ENCODE results near the gene IGSF9B. TPM values are rescaled to one million over a fixed set of nuclear protein-coding genes. Genes with fewer than 3 reads are reported as not detected.

Gene IGSF9B
- total and polyA plus RNA-seq, 2 donors from 2014 or later, result 0.86 to 10.4 TPM

DNA sequence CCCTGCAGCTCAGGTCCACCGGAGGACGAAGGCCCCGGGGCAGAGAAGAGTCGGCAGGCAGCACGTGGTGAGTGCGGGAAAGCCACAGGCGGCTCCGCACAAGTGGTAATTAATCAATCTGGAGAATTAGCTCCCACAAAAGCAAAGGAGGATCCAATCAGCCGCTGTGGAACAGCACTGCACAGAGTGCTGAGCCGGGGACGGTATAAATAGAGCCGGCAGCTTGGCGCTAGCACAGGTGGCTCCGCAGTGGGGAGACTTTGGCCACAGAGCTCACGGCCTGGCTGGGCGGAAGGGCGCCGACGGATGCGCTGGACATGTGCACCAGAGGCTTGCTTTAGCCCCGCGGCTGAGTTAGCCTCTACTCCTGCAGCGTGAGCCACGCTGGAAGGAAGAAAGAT lies 48.9 kb downstream of the IGSF9B start:
- DNase-seq, result no peak
- Histone ChIP-seq H3K9ac (ENCODE audit: low read length in 3 of 3) (no peak overlapping the region), H3K36me3 (ENCODE audit: control insufficient read depth in 2 of 3, insufficient read depth in 3 of 3, low read length in 3 of 3) (no peaks in the 10 kb centered on the region)

DNA sequence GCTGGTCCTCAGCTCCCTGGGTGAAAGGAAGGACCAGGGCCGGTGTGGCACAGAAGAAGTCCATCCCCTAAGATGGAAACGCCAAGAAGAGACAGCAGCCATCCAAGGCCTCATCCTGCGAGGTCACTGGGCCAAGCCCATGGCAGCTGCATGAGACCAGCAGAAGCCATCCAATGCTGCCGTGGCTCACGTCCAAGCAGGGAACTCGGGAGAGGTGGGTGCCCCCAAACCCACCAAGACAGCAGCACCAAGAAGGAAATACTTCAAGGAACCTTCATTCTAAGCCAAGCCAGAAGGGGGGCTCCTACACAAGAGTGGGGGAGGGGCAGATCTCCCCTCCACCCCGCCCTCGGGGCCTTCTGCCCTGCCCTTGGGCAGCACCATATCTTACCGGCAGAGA lies 49.6 kb downstream of the IGSF9B start:
- H3K27ac ChIP-seq (ENCODE audit: low read depth in 2 of 2, low read length in 2 of 2), result no peak overlapping the region
- no peak overlapping the region for H3K4me3 ChIP-seq (ENCODE audit: low read length in 3 of 3)
- intact Hi-C loops (cut with DNase I), result no loop called here
- FAIRE-seq (no peak), DNase-seq (no peak)
- H3K9ac ChIP-seq (ENCODE audit: low read length in 3 of 3), result no peak overlapping the region
- H3K27me3 ChIP-seq (ENCODE audit: control insufficient read depth, insufficient read depth, low read length), result no peaks in the 10 kb centered on the region
- H3K36me3 ChIP-seq (ENCODE audit: control insufficient read depth in 2 of 3, insufficient read depth in 3 of 3, low read length in 3 of 3), result no peaks in the 10 kb centered on the region
- no peaks in the 10 kb centered on the region for H3K4me1 ChIP-seq (ENCODE audit: control insufficient read depth in 2 of 3, insufficient read depth in 2 of 3, low read depth in 1 of 3, low read length in 3 of 3)
- TF ChIP-seq, protein P1, sequence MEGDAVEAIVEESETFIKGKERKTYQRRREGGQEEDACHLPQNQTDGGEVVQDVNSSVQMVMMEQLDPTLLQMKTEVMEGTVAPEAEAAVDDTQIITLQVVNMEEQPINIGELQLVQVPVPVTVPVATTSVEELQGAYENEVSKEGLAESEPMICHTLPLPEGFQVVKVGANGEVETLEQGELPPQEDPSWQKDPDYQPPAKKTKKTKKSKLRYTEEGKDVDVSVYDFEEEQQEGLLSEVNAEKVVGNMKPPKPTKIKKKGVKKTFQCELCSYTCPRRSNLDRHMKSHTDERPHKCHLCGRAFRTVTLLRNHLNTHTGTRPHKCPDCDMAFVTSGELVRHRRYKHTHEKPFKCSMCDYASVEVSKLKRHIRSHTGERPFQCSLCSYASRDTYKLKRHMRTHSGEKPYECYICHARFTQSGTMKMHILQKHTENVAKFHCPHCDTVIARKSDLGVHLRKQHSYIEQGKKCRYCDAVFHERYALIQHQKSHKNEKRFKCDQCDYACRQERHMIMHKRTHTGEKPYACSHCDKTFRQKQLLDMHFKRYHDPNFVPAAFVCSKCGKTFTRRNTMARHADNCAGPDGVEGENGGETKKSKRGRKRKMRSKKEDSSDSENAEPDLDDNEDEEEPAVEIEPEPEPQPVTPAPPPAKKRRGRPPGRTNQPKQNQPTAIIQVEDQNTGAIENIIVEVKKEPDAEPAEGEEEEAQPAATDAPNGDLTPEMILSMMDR (IDR thresholded peaks at IDR 0.05; ENCODE audit: borderline replicate concordance, extremely low read depth, insufficient read depth), result no peak
- H3K9me3 ChIP-seq (ENCODE audit: control insufficient read depth in 2 of 3, insufficient read depth in 1 of 3, low read length in 3 of 3), result no peaks in the 10 kb centered on the region

More for the DNA sequence above, 48.9 kb downstream of the IGSF9B start:
- Histone ChIP-seq H3K4me3 (ENCODE audit: low read length in 3 of 3) (no peak overlapping the region), H3K27ac (ENCODE audit: low read depth in 2 of 2, low read length in 2 of 2) (no peak overlapping the region), H3K27me3 (ENCODE audit: control insufficient read depth, insufficient read depth, low read length) (no peaks in the 10 kb centered on the region), H3K4me1 (ENCODE audit: control insufficient read depth in 2 of 3, insufficient read depth in 2 of 3, low read depth in 1 of 3, low read length in 3 of 3) (no peaks in the 10 kb centered on the region), H3K9me3 (ENCODE audit: control insufficient read depth in 2 of 3, insufficient read depth in 1 of 3, low read length in 3 of 3) (no peaks in the 10 kb centered on the region)
- FAIRE-seq, result no peak
- intact Hi-C loops (cut with DNase I), result no loop called here
- TF ChIP-seq, protein P1 (IDR thresholded peaks at IDR 0.05; ENCODE audit: borderline replicate concordance, extremely low read depth, insufficient read depth), result no peak

DNA sequence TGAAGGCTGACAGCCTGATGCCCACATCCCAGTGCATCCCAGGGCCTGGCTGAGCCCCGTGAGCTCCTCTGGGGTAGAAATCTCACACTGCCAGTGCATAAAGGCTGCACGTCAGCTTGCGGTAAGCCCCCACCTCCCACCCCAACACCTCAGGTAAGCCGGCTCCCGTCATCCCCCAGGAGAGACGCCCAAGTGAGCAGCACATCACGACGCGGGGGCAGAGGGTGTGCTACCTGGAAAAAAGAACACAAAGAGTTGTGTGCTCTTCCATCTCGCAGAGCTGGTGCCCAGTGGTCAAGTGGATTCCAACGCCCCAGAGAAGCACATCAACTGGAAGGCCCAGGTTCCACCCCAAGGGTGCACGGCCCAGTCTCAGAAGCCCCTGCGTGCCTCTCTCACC lies 50.0 kb downstream of the IGSF9B start:
- Histone ChIP-seq H3K4me3 (ENCODE audit: low read length in 3 of 3) (no peak overlapping the region), H3K9ac (ENCODE audit: low read length in 3 of 3) (no peak overlapping the region), H3K4me1 (ENCODE audit: control insufficient read depth in 2 of 3, insufficient read depth in 2 of 3, low read depth in 1 of 3, low read length in 3 of 3) (no peaks in the 10 kb centered on the region), H3K27ac (ENCODE audit: low read depth in 2 of 2, low read length in 2 of 2) (no peak overlapping the region), H3K36me3 (ENCODE audit: control insufficient read depth in 2 of 3, insufficient read depth in 3 of 3, low read length in 3 of 3) (no peaks in the 10 kb centered on the region), H3K9me3 (ENCODE audit: control insufficient read depth in 2 of 3, insufficient read depth in 1 of 3, low read length in 3 of 3) (peaks cover 0 to 4% (median 0%) of the 10 kb centered on the region in 3 donors), H3K27me3 (ENCODE audit: control insufficient read depth, insufficient read depth, low read length) (no peaks in the 10 kb centered on the region)
- no peak for FAIRE-seq
- intact Hi-C loops (cut with DNase I), result no loop called here
- no peak for DNase-seq
- TF ChIP-seq, protein P1 (IDR thresholded peaks at IDR 0.05; ENCODE audit: borderline replicate concordance, extremely low read depth, insufficient read depth), result no peak

DNA sequence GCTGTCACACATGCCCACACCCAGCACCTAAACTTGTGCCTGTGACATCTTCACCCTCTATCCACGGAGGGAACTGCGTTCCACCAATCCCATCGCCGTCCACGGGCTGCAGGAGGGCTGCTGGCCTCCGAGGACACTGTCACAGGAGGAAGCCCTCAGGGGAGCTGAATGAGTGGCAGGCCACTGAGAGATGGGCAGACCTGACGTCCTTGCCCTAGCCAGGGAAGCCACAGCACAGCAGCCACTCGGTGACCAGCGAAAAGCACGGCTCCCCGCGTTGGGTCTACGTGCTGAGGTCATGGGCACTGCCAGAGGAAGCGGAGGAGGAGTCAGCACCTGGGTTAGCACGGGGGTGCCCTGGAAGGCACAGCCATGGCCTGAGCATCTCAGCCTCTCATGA lies 50.5 kb downstream of the IGSF9B start:
- no peak for FAIRE-seq
- Histone ChIP-seq H3K4me3 (ENCODE audit: low read length in 3 of 3) (no peak overlapping the region), H3K9me3 (ENCODE audit: control insufficient read depth in 2 of 3, insufficient read depth in 1 of 3, low read length in 3 of 3) (peaks cover 0 to 5% (median 0%) of the 10 kb centered on the region in 3 donors), H3K4me1 (ENCODE audit: control insufficient read depth in 2 of 3, insufficient read depth in 2 of 3, low read depth in 1 of 3, low read length in 3 of 3) (no peaks in the 10 kb centered on the region), H3K27me3 (ENCODE audit: control insufficient read depth, insufficient read depth, low read length) (no peaks in the 10 kb centered on the region), H3K9ac (ENCODE audit: low read length in 3 of 3) (no peak overlapping the region), H3K36me3 (ENCODE audit: control insufficient read depth in 2 of 3, insufficient read depth in 3 of 3, low read length in 3 of 3) (no peaks in the 10 kb centered on the region), H3K27ac (ENCODE audit: low read depth in 2 of 2, low read length in 2 of 2) (no peak overlapping the region)
- no peak for DNase-seq
- intact Hi-C loops (cut with DNase I), result no loop called here
- TF ChIP-seq, protein P1 (IDR thresholded peaks at IDR 0.05; ENCODE audit: borderline replicate concordance, extremely low read depth, insufficient read depth), result no peak

Measured in kidney (tissue), 14 donors.